BJ (cell line): ENCODE results near the gene PSMD2. TPM values are rescaled to one million over a fixed set of nuclear protein-coding genes. Genes with fewer than 3 reads are reported as not detected.

Experiments
- CTCF ChIA-PET: fragments of 350-600 bp; formaldehyde crosslinking; extraction: SDS; loops from one replicate; lab custom pipeline; 2021; ENCODE audit warnings: antibody characterized with exemption, inconsistent platforms; lab: Yijun Ruan, JAX
- POLR2A ChIA-PET: fragments of 300-600 bp; sonication (Branson Sonifier 250); formaldehyde crosslinking; extraction: SDS; loops from one replicate; lab custom pipeline; 2021; ENCODE audit warnings: antibody characterized with exemption; lab: Charles Lee
- DNase-seq: peaks from one replicate; pipeline ENCODE4 v3.0.0-alpha.2; 2011; ENCODE audit warnings: low read depth
- H3K27me3 ChIP-seq: 2 replicates; pipeline ENCODE4 v1.6.0; 2011; ENCODE audit warnings: low read length; ENCODE audit not compliant: control insufficient read depth, insufficient read depth
- H3K36me3 ChIP-seq: 2 replicates; pipeline ENCODE4 v1.5.1; 2011; ENCODE audit warnings: low read length; ENCODE audit not compliant: control insufficient read depth, insufficient read depth
- H3K4me3 ChIP-seq: 2 replicates; pipeline ENCODE4 v1.5.1; 2011; ENCODE audit warnings: low read depth, mild to moderate bottlenecking, control low read depth, low read length
- polyA plus RNA-seq: library from polyadenylated mRNA; depleted of rRNA; stranded (reverse); fragments of >200 nt; gene quantifications from 2 replicates; pipeline ENCODE4 v1.2.3, GENCODE V29; 2011
- TF ChIP-seq, protein P1 (sequence below): IDR thresholded peaks from 2 replicates; pipeline ENCODE4 v1.5.1; 2011; ENCODE audit warnings: low read depth, mild to moderate bottlenecking, control low read depth, inconsistent platforms, low read length, moderate library complexity; ENCODE audit not compliant: insufficient read depth

Gene PSMD2
- polyA plus RNA-seq, 1 experiment = 330 TPM

GRCh38 chr3:184291738-184292445 is 7.1 kb upstream of the PSMD2 start:
- Histone ChIP-seq H3K4me3 (no peak overlapping the region), H3K27me3 (peaks cover 3% of the 10 kb centered on the region; the same call in 1 of the 2 replicates), H3K36me3 (no peaks in the 10 kb centered on the region)
- TF ChIP-seq, protein P1, sequence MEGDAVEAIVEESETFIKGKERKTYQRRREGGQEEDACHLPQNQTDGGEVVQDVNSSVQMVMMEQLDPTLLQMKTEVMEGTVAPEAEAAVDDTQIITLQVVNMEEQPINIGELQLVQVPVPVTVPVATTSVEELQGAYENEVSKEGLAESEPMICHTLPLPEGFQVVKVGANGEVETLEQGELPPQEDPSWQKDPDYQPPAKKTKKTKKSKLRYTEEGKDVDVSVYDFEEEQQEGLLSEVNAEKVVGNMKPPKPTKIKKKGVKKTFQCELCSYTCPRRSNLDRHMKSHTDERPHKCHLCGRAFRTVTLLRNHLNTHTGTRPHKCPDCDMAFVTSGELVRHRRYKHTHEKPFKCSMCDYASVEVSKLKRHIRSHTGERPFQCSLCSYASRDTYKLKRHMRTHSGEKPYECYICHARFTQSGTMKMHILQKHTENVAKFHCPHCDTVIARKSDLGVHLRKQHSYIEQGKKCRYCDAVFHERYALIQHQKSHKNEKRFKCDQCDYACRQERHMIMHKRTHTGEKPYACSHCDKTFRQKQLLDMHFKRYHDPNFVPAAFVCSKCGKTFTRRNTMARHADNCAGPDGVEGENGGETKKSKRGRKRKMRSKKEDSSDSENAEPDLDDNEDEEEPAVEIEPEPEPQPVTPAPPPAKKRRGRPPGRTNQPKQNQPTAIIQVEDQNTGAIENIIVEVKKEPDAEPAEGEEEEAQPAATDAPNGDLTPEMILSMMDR = no peak
- ChIA-PET CTCF (interaction anchor here (3.3 kb wide), 1 partner anchor 64 kb away, joined by 13 read pairs; no protein-coding TSS in a partner anchor), POLR2A (no interaction called here)
- DNase-seq = no peak

DNA sequence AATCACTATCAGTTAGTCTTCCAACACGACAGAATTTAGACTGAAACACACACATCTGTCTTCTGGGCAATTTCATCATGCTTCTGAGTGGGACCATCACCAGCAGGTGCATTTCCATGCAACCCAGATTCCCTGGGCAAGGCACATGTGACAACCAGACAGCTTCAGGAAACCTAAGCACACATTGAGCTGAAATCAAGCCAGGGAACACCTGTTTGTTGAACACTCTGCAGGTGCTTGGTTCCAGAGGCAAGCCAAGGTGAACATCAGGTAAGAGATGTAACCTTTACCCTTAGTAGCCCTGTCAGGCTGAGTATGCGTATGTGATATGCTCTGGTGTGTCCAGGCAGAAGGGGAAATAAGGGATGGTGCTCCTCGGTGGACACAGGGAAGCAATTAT is 3.3 kb upstream of the PSMD2 start:
- TF ChIP-seq, protein P1 = no peak
- POLR2A ChIA-PET = no interaction called here

GRCh38 chr3:184296616-184297015 is 2.4 kb upstream of the PSMD2 start:
- ChIA-PET POLR2A (no interaction called here), CTCF (interaction anchor here (0.6 kb wide), 1 partner anchor 11 kb away, joined by 3 read pairs; no protein-coding TSS in a partner anchor)
- TF ChIP-seq, protein P1 = no peak
- Histone ChIP-seq H3K4me3 (no peak overlapping the region), H3K27me3 (peaks cover 3% of the 10 kb centered on the region; the same call in 1 of the 2 replicates), H3K36me3 (peaks cover 4% of the 10 kb centered on the region; the same call in 1 of the 2 replicates)
- no peak for DNase-seq

More for the DNA sequence above, 3.3 kb upstream of the PSMD2 start:
- DNase-seq = no peak
- H3K4me3 ChIP-seq = no peak overlapping the region
- peaks cover 3% of the 10 kb centered on the region; the same call in 1 of the 2 replicates for H3K27me3 ChIP-seq
- CTCF ChIA-PET = interaction anchor here (0.6 to 1.5 kb wide), 2 partner anchors 10 to 76 kb away, joined by 3 read pairs; no protein-coding TSS in a partner anchor
- no peaks in the 10 kb centered on the region for H3K36me3 ChIP-seq

DNA sequence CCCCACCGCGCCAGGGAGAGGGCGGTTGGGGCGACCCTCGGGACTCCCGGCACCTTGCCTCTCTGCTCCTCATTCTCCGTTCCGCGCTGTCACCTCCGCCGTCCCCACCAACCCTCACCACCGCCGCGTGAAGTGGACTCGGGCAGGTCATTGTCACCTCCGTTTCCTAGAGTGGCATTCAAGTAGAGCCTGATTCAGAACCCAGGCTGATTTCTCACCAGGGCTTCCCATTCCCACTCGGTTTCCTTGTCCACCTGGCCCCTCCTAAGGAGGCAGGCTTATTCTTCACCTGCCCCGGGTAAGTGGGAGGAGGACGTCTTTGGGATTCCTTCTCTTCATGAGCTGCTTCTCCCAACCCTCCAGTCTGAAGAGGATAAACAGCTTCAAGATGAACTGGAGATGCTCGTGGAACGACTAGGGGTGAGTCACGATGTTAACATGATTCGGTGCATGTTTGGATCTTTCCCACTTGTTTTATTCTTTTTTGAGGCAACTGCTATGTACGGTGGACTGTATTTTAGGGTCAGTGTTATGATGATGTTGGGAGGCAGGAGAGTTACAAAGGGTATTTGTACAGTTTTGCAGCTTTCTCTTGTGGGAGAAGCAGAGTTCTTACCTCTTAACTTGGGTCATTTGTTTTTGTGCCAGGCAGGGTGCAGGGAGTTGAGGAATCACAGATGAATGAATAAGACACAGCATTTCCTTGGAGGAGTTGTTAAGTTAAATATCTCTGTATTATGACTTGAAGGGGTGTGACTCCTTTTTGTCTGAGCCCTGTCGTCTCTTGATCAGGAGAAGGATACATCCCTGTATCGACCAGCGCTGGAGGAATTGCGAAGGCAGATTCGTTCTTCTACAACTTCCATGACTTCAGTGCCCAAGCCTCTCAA is 692 bp downstream of the PSMD2 start:
- Histone ChIP-seq H3K4me3 (peak overlapping the region; percentile 87), H3K27me3 (0 out of 2 replicates have a peak, but pooled peaks cover 1% of the 10 kb centered on the region), H3K36me3 (peaks cover 20% of the 10 kb centered on the region)
- TF ChIP-seq, protein P1 = no peak
- ChIA-PET POLR2A (interaction anchor here (0.6 kb wide), 1 partner anchor 41 kb away, joined by 14 read pairs; no protein-coding TSS in a partner anchor), CTCF (interaction anchor here (0.5 to 1.8 kb wide), 5 partner anchors 12 to 404 kb away, joined by 3 to 8 read pairs (median 4); no protein-coding TSS in a partner anchor)
- no peak for DNase-seq

- Histone ChIP-seq H3K4me3 (peak overlapping the region; percentile 87), H3K27me3 (0 out of 2 replicates have a peak, but pooled peaks cover 1% of the 10 kb centered on the region), H3K36me3 (peaks cover 20% of the 10 kb centered on the region)
- no peak for DNase-seq
- TF ChIP-seq, protein P1 = no peak
- CTCF ChIA-PET = interaction anchor here (1.1 to 1.8 kb wide), 3 partner anchors 11 to 405 kb away, joined by 3 to 8 read pairs (median 4); no protein-coding TSS in a partner anchor
- POLR2A ChIA-PET = no interaction called here
Observed at GRCh38 chr3:184300378-184300720, 1.3 kb downstream of the PSMD2 start.
